Activated CD8-positive, alpha-beta memory T cell treated with anti-CD3 and anti-CD28 coated beads for 24 hours (primary cell): Measurements from ENCODE around the gene KDM4C.

ENCODE experiments used
- DNase-seq: peaks from one replicate; pipeline ENCODE4 v3.0.0-alpha.2; 2020

KDM4C gene

GRCh38 chr9:6909181-6909580 is 151.4 kb downstream of the KDM4C start:
- no peak for DNase-seq

DNA sequence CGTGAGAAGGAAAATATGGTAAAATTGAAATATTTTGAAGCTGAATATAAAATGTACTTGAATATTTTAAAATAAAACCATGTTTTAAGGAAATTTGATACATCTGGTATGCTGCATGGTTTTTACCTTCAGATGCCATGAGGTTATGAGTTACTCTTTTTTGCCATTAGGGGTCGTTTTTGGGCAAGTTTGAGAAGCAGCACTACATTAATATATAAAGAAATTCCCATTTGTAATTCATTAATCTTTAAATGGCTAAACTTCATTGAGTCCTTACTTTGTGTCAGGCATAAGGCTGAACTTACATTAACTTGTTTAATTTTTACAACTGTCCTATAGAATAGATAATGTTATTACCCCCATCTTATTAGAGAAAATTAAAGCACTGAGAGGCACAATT is 152.3 kb downstream of the KDM4C start:
- DNase-seq = no peak

DNA sequence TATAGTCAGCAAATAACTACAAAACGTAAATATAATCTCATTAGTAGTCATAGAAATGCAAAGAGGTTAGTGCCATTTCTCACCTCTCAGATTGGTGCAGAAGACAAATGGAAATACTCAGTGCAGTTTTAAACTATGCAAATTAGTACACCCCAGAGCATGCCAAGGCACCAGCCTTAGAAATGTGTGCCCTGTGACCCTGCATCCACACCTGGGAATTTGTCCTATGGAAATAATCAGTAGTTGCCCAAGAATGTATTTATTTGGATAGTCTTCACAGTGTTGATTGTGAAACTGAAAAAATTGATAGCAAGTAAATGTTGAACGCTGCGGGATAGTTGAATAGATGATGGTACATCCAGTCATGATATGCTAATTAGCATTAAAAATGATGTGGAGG is 152.7 kb downstream of the KDM4C start:
- no peak for DNase-seq

GRCh38 chr9:6911901-6912638 is 154.3 kb downstream of the KDM4C start:
- no peak for DNase-seq

DNA sequence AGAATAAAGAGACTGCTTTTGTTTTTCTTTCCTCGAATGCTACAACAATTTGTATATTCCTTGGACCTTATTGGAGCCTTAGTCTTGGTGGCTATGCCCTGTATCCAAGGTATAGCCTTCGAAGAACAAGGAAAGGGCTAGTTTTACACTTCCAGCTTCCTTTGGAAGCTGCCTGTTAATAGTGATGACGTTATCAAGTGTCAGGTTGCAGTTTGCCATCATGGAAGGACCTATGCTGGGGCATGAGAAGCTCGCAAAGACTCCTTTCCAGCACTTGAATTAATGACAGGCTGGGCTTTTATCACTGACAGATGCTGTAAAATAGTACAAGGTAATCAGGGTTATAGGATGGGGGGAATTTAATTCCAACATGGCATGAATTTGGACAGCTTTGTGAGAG is 157.9 kb downstream of the KDM4C start:
- no peak for DNase-seq

GRCh38 chr9:6917162-6917561 is 159.4 kb downstream of the KDM4C start:
- DNase-seq = no peak

DNA sequence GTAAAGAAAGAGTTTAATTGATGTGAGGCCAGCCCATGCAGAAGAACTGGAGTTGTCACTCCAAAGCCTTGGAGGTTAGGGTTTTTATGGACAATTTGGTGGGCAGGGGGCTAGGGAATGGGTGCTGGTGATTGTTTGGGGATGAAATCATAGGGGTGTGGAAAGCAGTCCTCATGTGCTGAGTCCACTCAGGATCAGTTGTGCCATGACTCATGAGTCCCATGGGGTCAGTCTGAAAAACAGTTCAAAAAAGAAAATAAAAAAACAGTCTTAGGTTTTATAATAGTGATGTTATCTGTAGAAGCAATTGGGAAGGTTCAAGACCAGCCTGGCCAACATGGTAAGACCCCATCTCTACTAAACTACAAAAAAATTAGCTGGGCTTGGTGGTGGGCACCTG is 162.3 kb downstream of the KDM4C start:
- no peak for DNase-seq

- DNase-seq = no peak
Observed at GRCh38 chr9:6921315-6921714, 163.5 kb downstream of the KDM4C start.

GRCh38 chr9:6922124-6922676 is 164.4 kb downstream of the KDM4C start:
- DNase-seq = no peak

DNA sequence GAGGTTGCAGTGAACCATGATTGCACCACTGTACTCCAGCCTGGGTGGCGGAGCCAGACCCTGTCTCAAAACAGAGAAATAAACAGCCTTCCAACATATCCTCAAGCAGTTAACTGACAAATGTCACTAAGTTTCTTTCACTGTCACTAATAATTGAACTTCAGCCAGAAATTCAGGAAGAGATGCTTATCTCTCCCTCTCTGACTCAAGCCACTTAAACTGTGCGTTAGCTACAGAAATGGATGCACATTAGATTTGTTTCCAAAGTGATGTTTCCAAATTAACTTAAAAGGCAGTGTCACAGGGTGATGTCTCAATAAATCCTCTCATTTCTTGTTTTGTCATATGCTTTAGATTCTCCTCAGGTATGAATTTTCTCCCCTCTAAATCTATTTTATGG is 164.9 kb downstream of the KDM4C start:
- no peak for DNase-seq

DNA sequence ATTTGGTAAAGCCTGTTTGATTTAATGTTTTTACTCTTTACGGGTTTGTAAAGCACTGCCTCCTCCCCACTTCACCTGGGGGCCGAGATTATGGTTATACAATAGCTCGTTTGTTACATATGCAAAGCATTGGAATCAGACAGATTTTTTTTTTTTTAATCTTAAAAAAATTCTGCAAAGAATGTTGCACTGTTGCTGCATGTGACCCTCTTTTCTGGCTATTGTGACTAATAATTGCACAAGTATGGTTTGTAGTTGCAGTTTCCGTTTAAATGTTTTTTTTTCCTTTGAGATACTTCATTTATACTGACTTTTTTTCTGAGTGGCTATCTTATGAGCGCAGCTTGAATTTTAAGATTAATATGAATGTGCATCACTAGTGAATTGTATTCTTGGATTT is 165.3 kb downstream of the KDM4C start:
- DNase-seq = no peak

- DNase-seq = no peak
Observed at GRCh38 chr9:6924149-6924548, 166.4 kb downstream of the KDM4C start.

DNA sequence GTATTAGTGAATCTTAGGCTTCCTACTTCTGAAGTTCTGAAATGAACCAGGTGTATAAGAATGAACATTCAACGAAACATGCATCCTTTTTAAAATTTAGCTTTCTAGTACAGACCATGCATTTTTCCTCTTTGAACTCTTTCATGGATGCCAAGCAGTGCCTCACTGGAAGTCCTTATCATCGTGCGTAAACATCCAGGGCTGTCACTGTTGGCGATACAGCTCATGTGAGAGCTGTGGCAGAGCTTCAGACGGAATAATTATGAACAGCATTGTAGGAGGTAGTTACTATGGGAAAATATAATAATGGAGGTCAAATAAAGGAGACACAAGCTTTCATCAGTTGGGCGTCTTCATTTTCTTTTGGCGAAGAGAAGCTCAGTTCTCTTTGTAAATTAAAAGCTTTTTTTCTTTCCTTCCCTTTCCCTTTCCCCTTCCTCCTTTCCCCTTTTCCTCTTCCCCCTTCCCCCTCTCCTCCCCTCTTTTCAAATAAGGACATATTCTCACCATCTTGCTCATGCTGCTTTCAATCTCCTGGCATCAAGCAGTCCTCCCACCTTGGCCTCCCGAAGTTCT is 167.3 kb downstream of the KDM4C start:
- no peak for DNase-seq

DNA sequence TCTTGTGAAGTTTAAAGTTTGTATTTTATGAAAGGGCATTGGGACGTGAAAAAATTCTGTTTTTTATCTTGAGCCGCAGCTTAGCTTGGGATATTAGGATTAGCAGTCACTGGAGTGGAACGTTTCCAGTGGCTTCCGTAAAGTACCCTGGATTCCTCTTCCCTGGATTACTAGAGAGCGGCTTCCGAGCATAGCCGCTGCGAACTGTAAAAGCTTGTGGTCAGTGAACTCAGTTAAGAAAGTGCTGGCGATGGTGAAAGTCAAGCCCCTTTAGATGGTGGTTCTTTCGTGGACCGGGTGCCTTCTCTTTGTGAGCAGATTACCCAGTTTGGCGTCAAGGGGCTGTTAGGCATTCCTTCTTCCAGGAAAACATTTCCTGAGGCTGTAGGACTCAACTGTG is 168.1 kb downstream of the KDM4C start:
- DNase-seq = no peak

GRCh38 chr9:6926436-6926835 is 168.7 kb downstream of the KDM4C start:
- no peak for DNase-seq

DNA sequence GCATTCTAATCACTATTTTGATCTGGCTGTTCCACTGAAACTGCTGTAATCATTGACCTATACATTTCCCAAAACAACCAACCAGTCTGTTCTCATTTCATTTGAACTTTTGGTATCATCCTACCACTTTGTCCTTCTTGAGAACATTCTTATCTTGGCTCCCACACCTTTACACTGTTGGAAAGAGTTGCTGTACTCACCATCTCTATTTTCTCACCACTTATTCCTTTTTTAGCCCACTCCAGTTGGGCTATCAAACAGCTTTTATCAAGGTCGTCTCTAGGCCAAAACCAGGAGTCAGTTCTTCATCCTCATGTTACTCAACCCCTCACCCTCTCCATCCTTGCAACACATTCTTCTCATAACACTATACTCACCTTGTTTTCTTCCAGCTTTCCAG is 170.1 kb downstream of the KDM4C start:
- no peak for DNase-seq

DNA sequence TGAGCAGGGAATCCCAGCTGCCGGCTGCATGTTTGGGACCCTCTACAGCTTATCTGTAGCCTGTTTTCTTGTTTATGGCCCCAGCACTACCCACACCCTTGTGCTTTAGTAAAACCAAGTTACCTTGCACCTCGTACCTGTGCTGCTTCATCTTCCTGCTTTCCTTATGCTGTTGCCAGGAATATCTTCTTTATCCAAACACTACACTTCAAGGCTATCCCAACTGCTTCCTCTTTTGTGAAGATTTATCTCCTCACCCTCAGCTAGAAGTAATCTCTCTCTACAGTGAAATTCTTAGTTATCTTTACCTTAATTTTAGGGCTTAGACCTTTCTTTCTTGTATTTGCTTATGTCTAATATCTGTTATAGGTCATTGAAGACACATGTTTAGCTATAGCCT is 171.1 kb downstream of the KDM4C start:
- DNase-seq = no peak

DNA sequence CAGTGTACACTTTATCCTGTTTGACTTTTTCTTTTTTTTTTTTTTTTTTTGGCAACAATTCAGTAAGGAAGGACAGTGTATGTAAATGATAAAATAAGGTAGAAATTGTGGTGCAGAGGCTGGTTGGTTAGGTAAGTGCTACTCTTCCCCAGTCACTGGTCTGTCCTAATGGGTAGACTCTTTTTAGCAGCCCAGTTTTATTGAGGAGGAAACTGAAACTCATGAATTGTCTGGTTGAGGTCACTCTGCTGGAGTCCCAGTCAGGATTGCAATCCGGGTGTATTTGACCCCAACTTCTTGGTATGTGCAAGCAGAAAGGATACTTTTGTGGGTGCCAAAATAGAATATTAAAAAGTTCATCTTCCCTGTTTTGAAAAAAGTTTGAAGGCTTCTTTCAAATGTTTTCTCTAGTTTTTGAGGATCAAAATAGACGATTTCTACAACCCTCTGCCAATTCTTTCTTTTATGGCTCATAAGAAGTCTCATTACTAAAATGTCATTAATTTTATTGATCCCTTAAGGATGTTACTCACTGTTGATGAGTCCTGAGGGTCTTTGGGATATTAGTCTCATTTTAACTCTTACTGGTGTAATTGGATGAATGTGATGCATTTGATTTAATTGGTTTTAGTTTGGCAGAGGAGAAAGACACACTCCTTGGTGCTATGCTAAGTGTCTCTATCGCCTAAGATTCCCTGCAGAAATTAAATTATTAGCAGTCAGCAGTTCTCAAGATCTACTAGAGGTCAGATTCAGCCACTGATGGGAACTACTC is 171.9 kb downstream of the KDM4C start:
- no peak for DNase-seq

- no peak for DNase-seq
Observed at GRCh38 chr9:6930827-6931226, 173.1 kb downstream of the KDM4C start.

DNA sequence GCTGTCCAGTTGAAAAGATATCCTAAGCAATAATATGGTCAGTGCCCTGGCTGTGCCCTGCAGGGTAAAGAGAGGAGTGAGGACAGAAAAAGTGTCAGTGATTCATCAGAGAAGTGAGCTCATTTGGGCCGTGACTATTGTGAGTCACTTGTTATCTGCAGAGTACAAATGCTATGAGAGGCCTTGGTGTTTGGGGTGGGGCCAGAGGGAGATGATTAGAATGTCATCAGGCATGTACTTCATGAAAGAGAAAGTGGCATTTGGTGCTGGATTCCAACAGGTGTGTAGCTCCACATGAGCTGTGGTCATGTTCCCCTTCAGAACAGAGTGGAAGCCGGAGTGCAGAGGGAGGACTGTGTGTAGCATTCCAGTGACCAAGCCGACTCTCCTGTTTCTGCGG is 174.1 kb downstream of the KDM4C start:
- no peak for DNase-seq

DNA sequence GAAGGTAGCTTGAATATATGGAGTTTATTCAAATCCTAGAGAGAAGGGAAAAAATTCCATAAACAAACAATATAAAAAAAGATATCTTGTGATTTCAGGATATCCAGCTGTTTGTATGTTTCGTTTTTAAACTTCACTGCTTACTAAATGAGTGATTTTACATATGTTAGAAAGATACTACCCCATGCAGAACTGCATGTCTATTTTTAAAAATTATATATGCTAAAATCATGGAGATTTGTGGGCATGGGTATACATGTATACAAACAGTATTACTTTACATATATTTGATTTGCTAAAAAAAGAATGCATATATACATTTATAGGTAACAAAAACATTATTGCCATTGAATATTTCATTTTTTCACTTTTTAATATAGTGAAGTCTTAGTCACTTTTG is 178.3 kb downstream of the KDM4C start:
- no peak for DNase-seq

GRCh38 chr9:6937209-6937608 is 179.4 kb downstream of the KDM4C start:
- DNase-seq = no peak

DNA sequence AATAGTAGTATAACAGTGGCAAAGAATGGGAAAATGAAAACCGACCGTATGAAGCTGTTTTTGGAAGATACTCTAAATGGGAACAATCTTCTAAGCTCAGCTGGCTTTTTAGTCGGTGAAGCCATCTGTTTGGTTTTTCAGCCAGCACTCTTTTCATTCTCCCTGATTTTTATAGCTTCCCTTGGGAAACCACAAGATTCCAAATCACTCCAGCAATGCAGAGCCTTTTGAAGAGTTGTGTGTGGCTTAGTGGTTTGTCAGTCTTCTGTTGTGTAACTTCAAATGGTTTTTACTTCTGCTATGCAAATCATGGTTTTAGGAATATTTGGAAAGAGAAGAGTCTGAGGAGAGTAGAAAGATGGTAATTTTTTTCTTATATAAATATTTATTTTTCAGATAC is 180.7 kb downstream of the KDM4C start:
- no peak for DNase-seq

GRCh38 chr9:6938873-6939272 is 181.1 kb downstream of the KDM4C start:
- DNase-seq = no peak
